Jurkat, Clone E6-1 (cell line): ENCODE measurements around the gene SLC25A46. TPM values are rescaled to one million over a fixed set of nuclear protein-coding genes. Genes with fewer than 3 reads are reported as not detected.
"Not testable (repeated sequence)": the region's sequence is repeated elsewhere in the genome, so short reads cannot be mapped to it uniquely, and the experiment has no call there.

Experiments used
- DNase-seq: peaks from one replicate; pipeline ENCODE4 v3.0.0-alpha.2; 2011; ENCODE audit warnings: low read depth, low spot score
- H3K4me3 ChIP-seq: 2 replicates; pipeline ENCODE4 v1.5.1; 2011; ENCODE audit warnings: mild to moderate bottlenecking, low read length, control low read depth, moderate library complexity
- polyA plus RNA-seq: library from polyadenylated mRNA; unstranded; fragments of >200 nt; gene quantifications from one replicate; pipeline ENCODE4 v1.2.1, GENCODE V29; 2012; ENCODE audit warnings: missing spikeins; ENCODE audit not compliant: insufficient read length, insufficient read depth

SLC25A46 gene
- polyA plus RNA-seq = 33.7 TPM

- H3K4me3 ChIP-seq = peak within 1 kb of the TSS; percentile 90
- DNase-seq = peak; percentile 89
Observed at GRCh38 chr5:110738812-110739651, at the start of gene SLC25A46. Gene SLC25A46 (plus strand): TSS chr5:110739007. CDS start chr5:110739120, 113 bp downstream.

GRCh38 chr5:110690587-110690986 lies 48.2 kb upstream of the SLC25A46 start:
- not testable (repeated sequence) for DNase-seq, H3K4me3 ChIP-seq

- DNase-seq, H3K4me3 ChIP-seq: not testable (repeated sequence)
Observed at GRCh38 chr5:110692669-110693068, 46.1 kb upstream of the SLC25A46 start.

GRCh38 chr5:110702300-110702699 lies 36.5 kb upstream of the SLC25A46 start:
- no peak overlapping the region for H3K4me3 ChIP-seq

GRCh38 chr5:110702704-110703103 lies 36.1 kb upstream of the SLC25A46 start:
- DNase-seq = no peak
- H3K4me3 ChIP-seq = no peak overlapping the region

More at GRCh38 chr5:110702300-110702699, 36.5 kb upstream of the SLC25A46 start:
- DNase-seq = no peak

GRCh38 chr5:110703481-110703880 lies 35.3 kb upstream of the SLC25A46 start:
- H3K4me3 ChIP-seq = no peak overlapping the region
- no peak for DNase-seq

GRCh38 chr5:110705349-110705748 lies 33.5 kb upstream of the SLC25A46 start:
- DNase-seq = no peak
- H3K4me3 ChIP-seq = no peak overlapping the region

GRCh38 chr5:110707260-110707844 lies 31.5 kb upstream of the SLC25A46 start:
- no peak for DNase-seq
- no peak overlapping the region for H3K4me3 ChIP-seq

GRCh38 chr5:110716247-110717245 lies 22.3 kb upstream of the SLC25A46 start:
- H3K4me3 ChIP-seq = no peak overlapping the region
- DNase-seq = no peak

GRCh38 chr5:110718311-110718710 lies 20.5 kb upstream of the SLC25A46 start:
- DNase-seq = no peak
- no peak overlapping the region for H3K4me3 ChIP-seq

GRCh38 chr5:110726249-110727024 lies 12.4 kb upstream of the SLC25A46 start, which contains the start of gene TMEM232:
Gene TMEM232 (minus strand): TSS chr5:110726671. CDS start chr5:110667352, 59,319 bp downstream.
- no peak for DNase-seq
- no peak within 1 kb of the TSS for H3K4me3 ChIP-seq

GRCh38 chr5:110727025-110727314 lies 11.8 kb upstream of the SLC25A46 start:
- no peak overlapping the region for H3K4me3 ChIP-seq
- DNase-seq = no peak

- not testable (repeated sequence) for H3K4me3 ChIP-seq, DNase-seq
Observed at GRCh38 chr5:110731499-110731898, 7.3 kb upstream of the SLC25A46 start.

GRCh38 chr5:110734101-110734500 lies 4.7 kb upstream of the SLC25A46 start:
- DNase-seq = no peak
- H3K4me3 ChIP-seq = no peak overlapping the region

GRCh38 chr5:110735556-110735955 lies 3.3 kb upstream of the SLC25A46 start:
- no peak for DNase-seq
- no peak overlapping the region for H3K4me3 ChIP-seq

- no peak for DNase-seq
- no peak overlapping the region for H3K4me3 ChIP-seq
Observed at GRCh38 chr5:110736753-110737152, 2.1 kb upstream of the SLC25A46 start.

GRCh38 chr5:110738503-110738811 lies 350 bp upstream of the SLC25A46 start:
- DNase-seq = no peak
- H3K4me3 ChIP-seq = peak overlapping the region; percentile 90

GRCh38 chr5:110751902-110752762 lies 13.3 kb downstream of the SLC25A46 start:
- peak overlapping the region; percentile 29 for H3K4me3 ChIP-seq
- DNase-seq = peak; percentile 92
